Transverse colon (tissue), 4 donors: Measurements from ENCODE around the gene CDIP1. TPM values are rescaled to one million over a fixed set of nuclear protein-coding genes. Genes with fewer than 3 reads are reported as not detected.
"Not testable (repeated sequence)": the region's sequence is repeated elsewhere in the genome, so short reads cannot be mapped to it uniquely, and the experiment has no call there.

Experiments used
- DNase-seq: peaks from one replicate; pipeline ENCODE4 v3.0.0-alpha.2; 2019
- H3K27ac ChIP-seq, 4 donors: fragments of 200-600 bp; sonication (generic); 2 replicates each; pipeline ENCODE4 v1.5.1; 2016 to 2018; ENCODE audit warnings: inconsistent platforms in 4 of 4
- H3K27me3 ChIP-seq: fragments of 200-600 bp; sonication (generic); 2 replicates; pipeline ENCODE4 v1.5.1; 2017; ENCODE audit warnings: inconsistent platforms
- H3K36me3 ChIP-seq, 4 donors: fragments of 200-600 bp; sonication (generic); 2 replicates each; pipeline ENCODE4 v1.5.1; 2017 to 2019; ENCODE audit warnings: inconsistent platforms in 4 of 4
- H3K4me1 ChIP-seq, 4 donors: fragments of 200-600 bp; sonication (generic); 2 replicates each; pipeline ENCODE4 v1.5.1; 2017 to 2020; ENCODE audit warnings: inconsistent platforms in 4 of 4
- H3K4me3 ChIP-seq, 4 donors: fragments of 200-600 bp; sonication (generic); 1 replicate in 1 of 4; 2 replicates in 3 of 4; pipeline versions ENCODE4 v1.5.1 to v1.6.1; 2017 to 2019; ENCODE audit warnings: inconsistent platforms in 4 of 4
- H3K9me3 ChIP-seq, 2 donors: fragments of 200-600 bp; sonication (generic); 2 replicates each; pipeline ENCODE4 v1.5.1; 2017 to 2019; ENCODE audit warnings: inconsistent platforms in 2 of 2
- CTCF ChIP-seq, 5 experiments: fragments of 200-600 bp in 3 of 5; fragments of 450-650 bp in 2 of 5; sonication (generic) in 3 of 5; IDR thresholded peaks; 1 replicate in 2 of 5; 2 replicates in 3 of 5; pipeline ENCODE4 v1.5.1; 2016 to 2017; ENCODE audit warnings: antibody characterized with exemption in 5 of 5, inconsistent platforms in 3 of 5, mild to moderate bottlenecking in 2 of 5, moderate library complexity in 1 of 5
- EP300 ChIP-seq: sonication (generic); formaldehyde crosslinking; IDR thresholded peaks from one replicate; pipeline ENCODE4 v1.6.1; 2017; ENCODE audit warnings: antibody characterized with exemption, low read depth
- POLR2A ChIP-seq: fragments of 450-650 bp; IDR thresholded peaks from one replicate; pipeline ENCODE4 v1.6.1; 2016; ENCODE audit warnings: antibody characterized with exemption, mild to moderate bottlenecking, moderate library complexity
- POLR2AphosphoS5 ChIP-seq, 3 donors: sonication (generic); formaldehyde crosslinking; IDR thresholded peaks; one replicate each; pipeline ENCODE4 v1.6.1; 2016; ENCODE audit warnings: antibody characterized with exemption in 3 of 3
- WGBS, 2 donors: methylation state at CpG; one replicate each; pipeline ENCODE4 v1.1.5; 2018; ENCODE audit warnings: low coverage in 1 of 2; 5-methylcytosine and 5-hydroxymethylcytosine counted together
- in situ Hi-C, 4 donors: fragments of 200-750 bp; cut with MboI; loops; one replicate each; pipeline versions ENCODE4 v1.15.0 to v1.15.1; 2017; ENCODE audit warnings: low sequenced_read_pairs in 3 of 4, low pct_ligation_motif_present in 1 of 4, low pct_unique_long_range_greater_than_20kb in 1 of 4
- intact Hi-C: fragments of 100-400 bp; cut with DNase I; formaldehyde crosslinking; loops from one replicate; pipeline ENCODE4 v1.15.1; 2023; ENCODE audit warnings: low total_unique reads
- total RNA-seq, 4 donors: library from RNA; depleted of rRNA; stranded (reverse); fragments of >200 nt; gene quantifications; one replicate each; pipeline ENCODE4 v1.1.0, GENCODE V29; 2016

CDIP1 gene
- total RNA-seq, 4 donors from 2014 or later: 8.8 to 29.5 (median 19.0) TPM

GRCh38 chr16:4578961-4579530 is 40.5 kb upstream of the CDIP1 start:
- in situ Hi-C loops (no loop called here), intact Hi-C loops (no loop called here)
- no peak overlapping the region for H3K4me3 ChIP-seq
- TF ChIP-seq POLR2A (no peak), CTCF (IDR thresholded peaks at IDR 0.05) (no peak), POLR2AphosphoS5 (IDR thresholded peaks at IDR 0.05) (no peak), EP300 (no peak)
- H3K27ac ChIP-seq: no peak overlapping the region
- DNase-seq: no peak
- no peaks in the 10 kb centered on the region for H3K9me3 ChIP-seq
- no peaks in the 10 kb centered on the region for H3K27me3 ChIP-seq
- WGBS, 2 donors: 80 to 94% methylated on average over 3 to 13 of the region's 13 CpGs
- H3K4me1 ChIP-seq: no peaks in the 10 kb centered on the region
- no peaks in the 10 kb centered on the region for H3K36me3 ChIP-seq

- H3K9me3 ChIP-seq: no peaks in the 10 kb centered on the region
- in situ Hi-C loops (no loop called here), intact Hi-C loops (no loop called here)
- no peaks in the 10 kb centered on the region for H3K27me3 ChIP-seq
- no peaks in the 10 kb centered on the region for H3K36me3 ChIP-seq
- no peak overlapping the region for H3K4me3 ChIP-seq
- TF ChIP-seq POLR2AphosphoS5 (IDR thresholded peaks at IDR 0.05) (no peak), CTCF (IDR thresholded peaks at IDR 0.05) (no peak)
- no peak for DNase-seq
- no peaks in the 10 kb centered on the region for H3K4me1 ChIP-seq
- H3K27ac ChIP-seq: no peak overlapping the region
- WGBS, 2 donors: 95% methylated on average over 4 to 15 of the region's 15 CpGs
Observed at GRCh38 chr16:4576008-4576407, 37.4 kb upstream of the CDIP1 start.

- Histone ChIP-seq H3K27me3 (no peaks in the 10 kb centered on the region), H3K27ac (no peak overlapping the region), H3K4me1 (no peaks in the 10 kb centered on the region), H3K4me3 (no peak overlapping the region), H3K36me3 (no peaks in the 10 kb centered on the region), H3K9me3 (no peaks in the 10 kb centered on the region)
- no peak for TF ChIP-seq POLR2A
- TF ChIP-seq POLR2AphosphoS5 (IDR thresholded peaks at IDR 0.05): no peak
- TF ChIP-seq CTCF (IDR thresholded peaks at IDR 0.05): no peak
- no peak for TF ChIP-seq EP300
- intact Hi-C loops (no loop called here), in situ Hi-C loops (no loop called here)
- WGBS, 2 donors: 61% methylated on average over 5 of the region's 11 CpGs; no CpG with 5 or more reads in 1 of the 2 donors
- DNase-seq: no peak
Observed at GRCh38 chr16:4574919-4575705, 36.5 kb upstream of the CDIP1 start.

GRCh38 chr16:4573926-4574325 is 35.4 kb upstream of the CDIP1 start:
- H3K4me1 ChIP-seq, H3K36me3 ChIP-seq, intact Hi-C loops, DNase-seq, H3K27me3 ChIP-seq, H3K27ac ChIP-seq, H3K4me3 ChIP-seq, in situ Hi-C loops, H3K9me3 ChIP-seq: not testable (repeated sequence)
- WGBS, 2 donors: 79 to 80% methylated on average over 6 to 7 of the region's 7 CpGs
